GM19463 (cell line): ENCODE measurements around the gene MRPL10.

Experiments
- ATAC-seq: cut with Tn5 transposase; IDR thresholded peaks from one replicate; pipeline ENCODE4 v1.9.1; 2021; ENCODE audit warnings: mild to moderate bottlenecking, moderate library complexity; ENCODE audit not compliant: unreplicated experiment

The MRPL10 gene

GRCh38 chr17:47840001-47840741 lies 8.8 kb upstream of the MRPL10 start:
- no peak for ATAC-seq

GRCh38 chr17:47839071-47839470 lies 7.7 kb upstream of the MRPL10 start:
- no peak for ATAC-seq

- no peak for ATAC-seq
Observed at GRCh38 chr17:47838636-47839035, 7.3 kb upstream of the MRPL10 start.

- ATAC-seq = no peak
Observed at GRCh38 chr17:47837401-47838039, 6.2 kb upstream of the MRPL10 start.

- ATAC-seq = no peak
Observed at GRCh38 chr17:47836601-47837000, 5.3 kb upstream of the MRPL10 start.

GRCh38 chr17:47834756-47835155 lies 3.4 kb upstream of the MRPL10 start:
- no peak for ATAC-seq

GRCh38 chr17:47831934-47832327 lies 590 bp upstream of the MRPL10 start:
- no peak for ATAC-seq

- ATAC-seq = no peak
Observed at GRCh38 chr17:47830396-47831002, 842 bp downstream of the MRPL10 start.

- ATAC-seq = no peak
Observed at GRCh38 chr17:47829870-47830269, 1.5 kb downstream of the MRPL10 start.

GRCh38 chr17:47823519-47823918 lies 7.8 kb downstream of the MRPL10 start:
- no peak for ATAC-seq

GRCh38 chr17:47822785-47823184 lies 8.6 kb downstream of the MRPL10 start:
- ATAC-seq = no peak

- ATAC-seq = peak; percentile 86
Observed at GRCh38 chr17:47821424-47822391, 9.6 kb downstream of the MRPL10 start, which contains the start of gene OSBPL7. TSS of gene OSBPL7 (minus strand) at chr17:47821794. CDS start at chr17:47820278, 1,516 bp downstream.

GRCh38 chr17:47821031-47821423 lies 10.3 kb downstream of the MRPL10 start:
- ATAC-seq = no peak

- no peak for ATAC-seq
Observed at GRCh38 chr17:47820033-47820789, 11.1 kb downstream of the MRPL10 start.

GRCh38 chr17:47819475-47819874 lies 11.9 kb downstream of the MRPL10 start:
- ATAC-seq = no peak

- ATAC-seq = no peak
Observed at GRCh38 chr17:47818002-47818695, 13.2 kb downstream of the MRPL10 start.

GRCh38 chr17:47816947-47817346 lies 14.4 kb downstream of the MRPL10 start:
- no peak for ATAC-seq

GRCh38 chr17:47816111-47816735 lies 15.1 kb downstream of the MRPL10 start:
- ATAC-seq = no peak
